Loucy (cell line): Measurements from ENCODE around the gene BOC.

Experiments used
- EZH2phosphoT487 ChIP-seq: fragments of 200-600 bp; IDR thresholded peaks from 2 replicates; pipeline ENCODE4 v1.6.1; 2018; ENCODE audit warnings: antibody characterized with exemption, mild to moderate bottlenecking, moderate library complexity, borderline replicate concordance
- TF ChIP-seq, protein P1 (sequence below): fragments of 200-600 bp; sonication (generic); conservative IDR thresholded peaks from 2 replicates; pipeline ENCODE4 v1.5.1; 2014; ENCODE audit warnings: mild to moderate bottlenecking, antibody characterized with exemption, low read length

DNA sequence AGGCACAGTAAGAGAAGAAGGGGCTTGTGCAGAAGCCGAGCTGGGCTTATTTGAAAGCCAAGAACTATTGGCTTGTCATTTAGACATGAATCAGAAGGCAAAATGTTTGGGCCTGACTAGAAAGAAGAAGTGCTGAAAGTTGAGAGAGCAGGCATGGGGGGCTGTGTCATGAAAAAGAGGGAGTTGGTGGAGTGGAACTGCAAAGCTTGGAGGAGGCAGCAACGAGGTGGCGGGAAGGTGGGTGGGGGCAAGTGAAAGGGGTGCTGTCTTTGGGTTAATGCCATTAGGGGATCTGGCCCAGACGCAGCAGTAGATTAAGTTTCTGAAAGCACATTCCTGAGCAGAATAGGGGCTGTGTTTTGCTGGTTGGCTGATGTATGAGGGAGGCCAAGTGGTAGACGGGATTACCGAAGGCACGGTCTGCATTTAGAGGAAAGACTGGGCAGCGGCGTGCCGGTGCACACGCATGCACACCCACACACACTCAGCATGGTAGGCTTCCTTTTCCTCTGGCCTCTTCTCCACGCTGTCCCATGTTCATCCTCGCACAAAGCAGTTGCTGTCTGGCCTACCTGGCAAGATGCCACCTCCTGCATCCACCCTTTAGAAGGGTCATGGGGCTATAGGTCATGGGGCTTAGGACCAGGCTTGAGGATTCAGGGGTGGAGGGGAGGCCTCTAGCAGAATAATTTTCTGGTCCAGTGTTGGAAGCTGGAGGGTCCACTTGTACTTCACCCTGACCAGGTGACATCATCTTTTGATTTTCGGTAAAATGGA is 43.0 kb downstream of the BOC start:
- TF ChIP-seq, protein P1, sequence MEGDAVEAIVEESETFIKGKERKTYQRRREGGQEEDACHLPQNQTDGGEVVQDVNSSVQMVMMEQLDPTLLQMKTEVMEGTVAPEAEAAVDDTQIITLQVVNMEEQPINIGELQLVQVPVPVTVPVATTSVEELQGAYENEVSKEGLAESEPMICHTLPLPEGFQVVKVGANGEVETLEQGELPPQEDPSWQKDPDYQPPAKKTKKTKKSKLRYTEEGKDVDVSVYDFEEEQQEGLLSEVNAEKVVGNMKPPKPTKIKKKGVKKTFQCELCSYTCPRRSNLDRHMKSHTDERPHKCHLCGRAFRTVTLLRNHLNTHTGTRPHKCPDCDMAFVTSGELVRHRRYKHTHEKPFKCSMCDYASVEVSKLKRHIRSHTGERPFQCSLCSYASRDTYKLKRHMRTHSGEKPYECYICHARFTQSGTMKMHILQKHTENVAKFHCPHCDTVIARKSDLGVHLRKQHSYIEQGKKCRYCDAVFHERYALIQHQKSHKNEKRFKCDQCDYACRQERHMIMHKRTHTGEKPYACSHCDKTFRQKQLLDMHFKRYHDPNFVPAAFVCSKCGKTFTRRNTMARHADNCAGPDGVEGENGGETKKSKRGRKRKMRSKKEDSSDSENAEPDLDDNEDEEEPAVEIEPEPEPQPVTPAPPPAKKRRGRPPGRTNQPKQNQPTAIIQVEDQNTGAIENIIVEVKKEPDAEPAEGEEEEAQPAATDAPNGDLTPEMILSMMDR: no peak
- TF ChIP-seq EZH2phosphoT487: no peak
